Measurements from ENCODE around the gene MIOX.

Gene MIOX

DNA sequence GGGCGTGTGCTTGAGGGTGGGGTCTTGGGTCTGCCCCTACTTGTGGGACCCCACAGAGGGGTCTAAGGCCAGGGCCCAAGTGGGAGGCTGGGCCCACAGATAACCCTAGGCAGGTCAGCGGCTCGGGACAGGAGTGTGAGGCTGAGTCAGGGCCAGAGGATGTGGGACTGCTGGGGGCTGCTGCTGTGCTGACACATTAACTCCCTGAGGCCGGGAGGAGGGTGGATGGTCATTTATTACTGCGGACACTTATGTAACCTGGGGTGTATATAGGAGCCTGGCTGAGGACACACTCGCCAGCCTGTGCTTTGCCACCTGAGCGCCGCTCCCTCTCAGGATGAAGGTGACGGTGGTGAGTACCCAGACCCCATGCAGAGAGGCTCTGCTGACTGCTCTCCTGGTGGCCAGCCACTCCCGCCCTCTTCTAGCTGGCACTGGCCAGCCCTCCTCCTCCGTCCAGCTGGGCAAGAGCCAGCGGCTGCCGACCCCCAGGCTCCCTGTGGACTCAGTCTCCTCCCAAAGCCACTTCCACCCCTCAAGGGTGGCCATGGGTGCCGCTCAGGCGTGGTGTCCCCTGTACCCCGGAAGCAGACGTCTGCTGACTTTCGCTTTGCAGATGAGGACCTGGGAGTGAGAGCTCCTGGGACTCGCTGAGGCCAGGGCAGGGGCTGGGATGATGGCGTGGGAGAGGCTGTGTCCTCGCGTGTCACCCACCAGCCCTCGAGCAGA lies at the start of gene MIOX:
Gene MIOX, plus strand, starts transcription at position 299 of the 729 bp plus-strand sequence. Its CDS starts 39 bp downstream, at position 338.
- no peak for DNase-seq (ENCODE audit: low read depth in 1 of 2, low spot score in 1 of 2)

DNA sequence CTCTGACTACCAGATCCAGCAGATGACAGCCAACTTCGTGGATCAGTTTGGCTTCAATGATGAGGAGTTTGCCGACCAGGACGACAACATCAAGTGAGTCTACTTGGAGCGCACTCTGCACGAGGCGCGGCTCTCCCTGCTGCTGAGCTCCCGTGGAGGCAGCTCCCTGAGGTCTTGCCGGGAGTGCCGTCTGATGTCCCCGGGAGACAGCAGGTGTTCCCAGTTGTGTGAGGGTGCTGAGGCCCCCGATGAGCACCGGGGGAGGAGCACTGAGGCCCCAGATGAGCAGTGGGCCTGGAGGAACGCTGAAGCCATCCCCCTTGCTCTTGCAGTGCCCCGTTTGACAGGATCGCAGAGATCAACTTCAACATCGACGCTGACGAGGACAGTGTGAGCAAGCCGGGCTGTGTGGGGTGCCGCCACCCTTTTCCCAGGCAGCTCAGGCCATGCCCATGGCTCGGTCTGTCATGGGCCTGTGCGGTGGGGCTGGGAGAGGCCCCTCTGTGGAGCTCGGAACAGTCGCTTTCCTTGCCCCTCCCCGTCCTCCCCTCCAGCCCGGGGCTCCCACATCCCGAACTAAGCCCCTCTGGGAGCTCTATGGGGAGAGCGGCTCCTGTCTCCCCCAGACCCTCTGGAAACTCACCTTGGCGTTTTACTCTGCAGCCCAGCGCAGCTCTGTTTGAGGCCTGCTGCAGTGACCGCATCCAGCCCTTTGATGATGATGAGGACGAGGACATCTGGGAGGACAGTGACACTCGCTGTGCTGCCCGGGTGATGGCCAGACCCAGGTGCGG lies 49.0 kb upstream of the MIOX start:
- DNase-seq (ENCODE audit: low read depth in 1 of 2, low spot score in 1 of 2), result no peak

DNA sequence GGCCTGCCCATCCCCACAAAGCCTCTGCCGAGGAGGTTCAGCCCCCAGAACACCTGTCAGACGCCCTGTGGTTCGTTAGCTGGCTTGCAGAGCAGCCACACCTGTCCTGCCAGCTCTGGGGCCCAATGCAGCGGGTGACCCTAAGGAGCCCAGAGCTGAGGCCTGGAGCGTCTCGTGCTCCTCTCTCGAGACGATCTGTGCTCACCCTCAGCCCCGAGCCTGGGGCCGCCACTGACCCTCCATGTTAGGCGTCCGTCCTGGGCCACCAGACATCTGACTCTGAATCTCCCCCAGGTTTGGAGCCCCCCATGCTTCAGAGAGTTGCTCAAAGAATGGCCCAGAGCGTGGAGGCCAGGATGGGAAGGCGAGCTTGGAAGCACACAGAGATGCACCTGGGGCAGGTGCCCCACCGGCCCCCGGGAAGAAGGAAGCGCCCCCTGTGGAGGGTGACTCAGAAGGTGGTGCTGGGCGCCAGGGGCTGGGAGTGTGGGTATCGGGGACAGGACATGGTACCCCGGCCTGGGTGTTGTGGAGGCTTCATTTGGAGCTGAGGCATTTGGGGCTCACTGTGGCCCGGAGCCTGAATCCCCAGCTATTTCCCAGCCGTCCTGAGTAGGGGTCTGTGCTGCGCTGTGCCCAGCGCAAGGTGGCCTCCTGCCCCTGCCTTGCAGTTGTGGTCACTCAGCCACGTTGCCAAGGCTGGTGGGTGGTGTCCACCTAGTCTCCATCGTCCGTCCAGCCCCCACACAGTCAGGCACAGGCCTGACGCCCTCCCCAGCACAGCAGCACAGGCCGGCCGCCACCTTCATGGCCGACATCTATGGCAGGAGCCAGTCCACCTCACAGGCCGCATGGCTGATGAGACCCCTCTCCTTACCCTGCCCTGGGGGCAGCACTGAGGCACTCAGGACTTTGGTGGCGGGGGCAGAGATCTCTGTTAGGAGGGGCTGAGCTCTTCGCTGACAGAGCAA lies 48.1 kb upstream of the MIOX start:
- no peak for DNase-seq (ENCODE audit: low read depth in 1 of 2, low spot score in 1 of 2)

DNA sequence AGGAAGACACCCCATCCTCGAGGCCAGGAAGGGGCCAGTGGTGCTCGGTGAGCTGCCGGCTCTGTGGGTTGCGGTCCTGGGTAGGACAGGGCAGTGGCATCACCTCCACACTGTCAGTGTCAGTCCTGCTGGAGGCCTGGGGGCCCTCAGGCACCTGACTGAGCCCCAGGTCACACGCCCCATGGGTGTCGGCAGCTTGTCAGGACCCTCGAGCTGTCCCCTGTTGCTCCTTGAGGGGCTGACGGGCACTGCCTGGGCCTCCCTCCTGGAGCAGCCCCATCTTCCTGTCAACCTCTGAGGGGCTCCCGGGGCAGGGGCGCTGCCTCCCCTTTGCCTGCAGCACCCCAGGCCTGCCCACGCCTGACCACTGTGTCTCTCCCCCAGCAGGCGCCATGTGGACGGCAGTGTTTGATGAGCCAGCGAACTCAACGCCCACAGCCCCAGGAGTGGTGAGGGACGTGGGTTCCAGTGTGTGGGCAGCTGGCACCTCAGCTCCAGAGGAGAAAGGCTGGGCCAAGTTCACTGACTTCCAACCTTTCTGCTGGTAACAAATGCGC lies 47.3 kb upstream of the MIOX start:
- DNase-seq (ENCODE audit: low read depth in 1 of 2, low spot score in 1 of 2), result no peak

DNA sequence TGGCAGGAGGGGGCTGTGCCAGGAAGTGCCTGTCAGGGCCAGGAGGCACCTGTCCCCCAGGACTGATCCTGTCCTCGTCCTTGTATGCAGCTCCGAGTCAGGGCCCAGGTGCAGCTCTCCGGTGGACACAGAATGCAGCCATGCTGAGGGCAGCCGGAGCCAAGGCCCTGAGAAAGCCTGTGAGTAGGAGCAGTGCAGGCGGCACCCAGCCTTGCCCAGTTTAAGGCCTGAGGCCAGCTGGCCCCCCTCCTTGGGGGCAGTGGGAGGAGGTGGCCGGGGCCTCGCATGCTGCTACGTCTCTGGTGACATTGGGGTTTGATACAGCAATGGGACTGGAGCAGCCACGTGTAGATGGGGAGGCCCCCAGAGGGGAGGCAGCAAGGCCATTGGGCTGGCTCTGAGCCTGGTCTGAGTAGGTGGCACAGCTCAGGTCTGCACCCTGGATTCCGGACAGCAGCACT lies 46.8 kb upstream of the MIOX start:
- no peak for DNase-seq (ENCODE audit: low read depth in 1 of 2, low spot score in 1 of 2)

DNA sequence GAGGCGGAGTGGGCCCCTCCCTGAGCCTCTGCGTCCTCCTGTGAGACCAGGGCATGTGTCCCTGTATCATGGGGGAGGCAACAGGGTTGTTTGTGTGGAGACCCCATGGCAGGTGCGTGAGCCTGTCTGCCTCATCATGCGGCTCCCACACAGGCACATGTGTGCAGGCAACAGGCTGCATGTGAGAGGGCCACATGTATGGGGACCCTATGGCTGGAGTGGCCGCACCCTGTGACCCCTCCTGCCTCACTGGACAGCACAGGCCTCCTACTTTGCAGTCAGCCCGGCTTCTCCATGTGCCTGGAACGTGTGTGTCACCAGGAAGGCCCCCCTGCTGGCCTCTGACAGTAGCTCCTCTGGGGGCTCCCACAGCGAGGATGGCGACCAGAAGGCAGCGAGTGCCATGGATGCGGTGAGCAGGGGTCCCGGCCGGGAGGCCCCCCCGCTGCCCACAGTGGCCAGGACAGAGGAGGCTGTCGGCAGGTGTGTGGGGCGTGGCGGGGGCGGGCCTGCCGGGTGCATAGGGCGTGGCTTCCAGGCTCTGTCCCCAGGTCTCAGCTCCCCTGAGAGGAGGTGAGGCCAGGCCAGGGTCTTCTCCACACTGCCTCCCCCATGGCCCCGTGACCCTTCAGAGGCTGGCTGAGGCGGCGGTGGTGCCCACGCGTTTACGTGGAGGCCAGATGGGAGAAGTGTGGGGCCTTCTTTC lies 46.0 kb upstream of the MIOX start:
- no peak for DNase-seq (ENCODE audit: low read depth in 1 of 2, low spot score in 1 of 2)

DNA sequence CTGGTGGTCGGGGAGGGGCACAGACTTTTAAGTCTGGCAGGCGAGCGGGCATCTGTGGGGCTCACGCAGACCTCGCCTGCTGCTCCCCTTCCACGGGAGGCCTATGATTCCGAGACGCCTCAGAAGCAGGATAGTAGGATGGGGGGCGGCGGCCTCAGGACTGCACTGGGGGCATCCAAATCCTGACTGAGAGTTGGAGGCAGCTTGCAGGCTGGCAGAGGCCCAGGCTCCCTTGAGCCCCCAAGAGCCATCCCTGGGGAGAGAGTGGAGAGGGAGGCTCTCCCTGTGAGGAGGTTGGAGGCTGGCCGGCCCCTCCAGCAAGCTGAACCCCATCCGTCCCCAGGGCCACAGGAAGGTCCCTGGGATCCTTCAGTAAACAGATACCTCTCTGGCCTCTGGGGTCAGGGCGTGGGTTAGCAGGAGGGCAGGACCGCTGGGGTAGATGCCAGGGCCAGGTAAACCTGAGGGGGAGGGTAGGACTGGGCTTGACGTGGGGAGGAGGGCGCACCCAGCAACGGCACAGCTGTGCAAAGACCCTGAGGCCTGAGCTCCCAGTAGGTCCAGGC lies 45.1 kb upstream of the MIOX start:
- DNase-seq (ENCODE audit: low read depth in 1 of 2, low spot score in 1 of 2), result no peak

DNA sequence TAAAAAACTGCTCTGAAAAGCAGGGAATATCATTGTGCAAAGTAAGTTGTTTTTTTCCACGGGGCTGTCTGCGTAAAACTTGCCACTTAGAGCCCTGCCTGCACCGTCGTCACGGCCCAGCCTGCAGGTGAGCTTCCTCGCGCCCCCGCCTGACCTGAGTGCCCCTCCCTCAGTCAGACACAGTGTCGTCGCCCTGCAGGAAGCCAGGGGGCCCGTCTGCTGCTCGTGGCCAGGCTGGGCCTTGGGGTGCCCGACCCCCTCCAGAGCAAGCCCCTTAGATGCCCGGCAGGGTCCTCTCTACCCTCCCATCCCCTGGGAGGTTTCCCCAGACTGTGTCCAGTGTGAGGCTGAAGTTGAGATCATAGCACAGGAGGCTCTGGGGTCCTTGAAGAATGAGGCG lies 43.5 kb upstream of the MIOX start:
- DNase-seq (ENCODE audit: low read depth in 1 of 2, low spot score in 1 of 2), result no peak

DNA sequence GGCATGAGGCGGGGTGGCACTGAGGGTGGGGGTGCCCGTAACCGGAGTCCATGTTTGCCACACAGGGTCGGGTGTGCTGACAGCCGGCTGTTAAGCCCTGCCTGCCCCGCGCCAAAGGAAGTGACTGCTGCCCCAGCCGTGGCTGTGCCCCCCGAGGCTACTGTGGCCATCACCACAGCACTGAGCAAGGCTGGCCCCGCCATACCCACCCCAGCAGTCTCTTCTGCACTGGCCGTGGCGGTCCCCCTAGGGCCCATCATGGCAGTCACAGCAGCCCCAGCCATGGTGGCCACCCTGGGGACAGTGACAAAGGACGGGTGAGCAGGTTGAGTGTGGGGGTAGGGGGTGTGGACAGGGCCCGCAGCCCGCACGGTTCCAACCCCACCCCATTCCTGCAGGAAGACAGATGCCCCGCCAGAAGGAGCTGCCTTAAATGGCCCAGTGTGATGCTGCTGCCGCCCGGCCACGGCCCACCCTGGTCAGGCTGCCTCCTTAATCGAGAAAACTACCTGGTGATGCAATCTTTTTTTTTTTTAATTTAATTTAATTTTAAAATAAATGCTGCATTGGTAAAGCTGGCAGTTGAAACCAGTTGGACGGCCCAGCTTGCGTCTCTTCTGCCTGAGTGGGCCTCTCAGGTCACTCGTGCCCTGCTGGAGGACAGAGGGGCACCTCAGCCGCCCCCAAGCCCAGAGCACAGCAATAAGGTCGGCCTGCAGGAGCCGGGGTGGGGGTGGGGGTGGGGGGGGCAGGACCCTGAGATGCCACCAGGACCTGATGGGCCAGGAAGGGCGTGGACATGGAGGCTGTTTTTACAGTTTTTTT lies 42.6 kb upstream of the MIOX start:
- DNase-seq (ENCODE audit: low read depth in 1 of 2, low spot score in 1 of 2), result no peak

DNA sequence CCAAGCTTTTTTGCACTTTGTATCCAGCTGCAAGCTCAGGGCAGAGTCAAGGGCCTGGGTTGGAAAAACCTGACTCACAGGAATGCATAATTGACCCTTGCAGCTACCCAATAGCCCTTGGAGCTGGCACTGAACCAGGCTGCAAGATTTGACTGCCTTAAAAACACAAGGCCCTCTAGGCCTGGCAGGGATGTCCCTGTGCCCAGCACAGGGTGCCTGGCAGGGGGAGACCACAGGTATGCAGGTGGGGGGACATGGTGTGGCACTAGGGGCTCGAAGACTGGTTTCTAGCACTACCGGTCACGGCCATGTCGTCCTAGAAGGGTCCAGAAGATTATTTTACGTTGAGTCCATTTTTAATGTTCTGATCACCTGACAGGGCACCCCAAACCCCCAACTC lies 42.0 kb upstream of the MIOX start:
- DNase-seq (ENCODE audit: low read depth in 1 of 2, low spot score in 1 of 2), result no peak

DNA sequence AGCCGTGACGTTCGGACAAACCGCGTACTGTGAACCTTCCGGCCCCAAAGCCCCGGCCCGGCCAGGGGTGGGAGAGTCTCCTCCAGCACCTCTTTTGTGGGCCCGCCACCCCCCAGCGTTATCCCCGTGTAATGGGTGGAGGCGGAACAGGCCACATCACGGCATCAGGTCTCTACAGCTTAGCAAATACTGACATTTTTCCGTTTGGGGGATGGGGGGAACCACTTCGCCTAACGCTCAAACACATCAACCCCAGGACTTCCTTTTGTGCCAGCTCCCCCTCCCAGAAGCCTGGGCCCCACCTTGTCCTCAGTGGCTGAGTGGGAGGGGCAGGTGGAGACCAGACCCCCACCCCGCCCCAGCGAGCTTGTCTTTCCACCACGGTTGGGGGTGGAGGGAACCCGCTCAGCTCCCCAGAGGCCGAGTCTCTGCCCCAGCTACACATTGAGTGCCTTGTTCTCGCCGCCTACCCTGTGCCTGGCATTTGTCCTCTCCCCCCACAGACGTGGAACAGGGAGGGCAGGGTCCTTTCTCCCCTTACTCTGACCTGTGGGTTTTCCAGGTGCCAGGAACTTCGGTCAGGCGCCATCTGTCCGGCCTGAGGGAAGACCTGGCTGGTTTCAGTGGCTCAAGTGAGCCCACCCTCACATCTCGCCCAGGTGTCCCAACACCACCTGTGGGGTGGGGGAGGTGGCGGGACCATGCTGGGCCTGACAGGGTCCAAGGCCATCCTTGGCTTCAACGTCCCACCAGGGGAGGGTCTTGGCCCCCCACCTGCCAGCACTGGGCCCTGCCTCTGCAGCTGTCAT lies 41.4 kb upstream of the MIOX start:
- DNase-seq (ENCODE audit: low read depth in 1 of 2, low spot score in 1 of 2), result no peak

DNA sequence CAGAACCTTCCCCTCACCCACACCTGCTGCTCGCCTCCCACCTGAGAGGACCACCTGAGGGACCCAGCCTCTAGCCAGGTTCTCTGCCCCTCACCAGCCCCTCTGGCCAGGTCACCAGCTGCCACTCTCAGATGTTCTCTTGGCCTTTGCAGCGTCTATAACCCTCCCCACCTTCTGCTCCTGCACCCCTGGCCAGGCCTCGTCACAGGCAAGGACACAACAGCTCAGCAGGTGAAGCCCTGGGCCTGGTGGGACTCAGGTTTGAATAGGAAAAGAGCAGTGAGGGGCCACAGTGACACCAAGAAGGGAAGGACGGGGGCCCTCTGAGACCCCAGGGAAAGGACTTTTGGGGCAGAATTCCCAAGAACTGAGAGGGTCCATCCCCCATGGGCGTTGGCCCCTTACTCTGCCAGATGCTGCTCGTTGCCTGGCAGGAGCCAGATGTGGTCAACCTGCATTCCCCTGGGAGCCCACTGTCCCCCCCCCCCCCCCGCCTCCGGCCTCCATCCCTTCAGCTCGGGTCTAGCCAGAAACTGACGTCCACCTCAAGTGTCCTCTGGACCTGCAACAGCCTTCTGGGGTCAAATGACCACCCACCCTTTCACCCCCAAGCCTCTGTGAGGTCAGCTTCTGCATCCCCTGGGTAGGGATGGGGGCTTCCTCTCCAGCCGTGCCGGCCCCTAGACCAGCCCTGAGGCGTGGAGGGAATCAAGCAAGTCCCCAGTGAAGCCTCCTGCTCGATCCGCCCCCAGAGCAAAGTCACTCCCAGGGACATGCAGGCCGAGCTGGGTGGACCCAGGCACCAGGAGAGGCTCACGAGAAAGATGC lies 40.6 kb upstream of the MIOX start:
- no peak for DNase-seq (ENCODE audit: low read depth in 1 of 2, low spot score in 1 of 2)

DNA sequence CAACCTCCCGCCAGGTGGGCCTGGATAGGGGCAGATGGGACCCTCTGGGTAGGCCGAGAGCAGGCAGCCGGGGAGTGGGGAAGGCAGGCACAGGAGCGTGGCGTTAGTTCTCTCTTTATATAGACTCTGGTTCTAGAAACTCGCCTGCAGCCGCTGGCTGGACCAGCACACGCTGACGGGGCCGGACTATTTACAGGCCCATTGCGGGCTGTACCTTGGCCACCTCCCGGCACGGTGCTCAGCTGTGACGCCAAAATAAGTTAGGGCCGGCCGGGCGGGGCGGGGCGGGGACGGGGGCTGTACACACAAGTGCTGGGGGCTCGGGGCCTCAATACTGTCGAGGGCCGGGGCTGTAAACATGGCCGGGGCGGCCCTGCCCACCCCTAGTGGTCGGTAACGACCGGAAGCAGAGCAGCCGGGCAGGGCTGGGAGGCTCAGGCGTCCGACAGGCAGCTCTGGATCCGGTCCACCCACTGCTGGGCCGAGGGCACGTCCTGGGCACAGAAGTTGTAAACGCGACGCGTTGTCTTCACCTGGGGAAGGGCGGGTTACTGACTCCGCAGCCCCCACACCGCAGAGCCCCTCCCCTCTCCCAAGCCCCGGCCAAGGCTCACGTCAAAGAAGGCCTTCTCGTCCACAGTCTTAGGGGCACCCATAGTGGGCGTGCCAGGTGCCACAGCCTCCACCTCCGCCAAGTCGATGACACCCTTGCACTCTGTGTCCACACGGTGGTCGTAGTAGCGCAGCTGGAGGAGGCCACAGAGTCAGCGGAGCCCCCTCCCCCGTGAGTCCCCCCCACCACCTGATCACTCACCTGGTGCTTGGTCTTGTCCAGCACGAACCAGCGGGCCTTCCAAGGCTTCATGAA lies 39.7 kb upstream of the MIOX start:
- no peak for DNase-seq (ENCODE audit: low read depth in 1 of 2, low spot score in 1 of 2)

DNA sequence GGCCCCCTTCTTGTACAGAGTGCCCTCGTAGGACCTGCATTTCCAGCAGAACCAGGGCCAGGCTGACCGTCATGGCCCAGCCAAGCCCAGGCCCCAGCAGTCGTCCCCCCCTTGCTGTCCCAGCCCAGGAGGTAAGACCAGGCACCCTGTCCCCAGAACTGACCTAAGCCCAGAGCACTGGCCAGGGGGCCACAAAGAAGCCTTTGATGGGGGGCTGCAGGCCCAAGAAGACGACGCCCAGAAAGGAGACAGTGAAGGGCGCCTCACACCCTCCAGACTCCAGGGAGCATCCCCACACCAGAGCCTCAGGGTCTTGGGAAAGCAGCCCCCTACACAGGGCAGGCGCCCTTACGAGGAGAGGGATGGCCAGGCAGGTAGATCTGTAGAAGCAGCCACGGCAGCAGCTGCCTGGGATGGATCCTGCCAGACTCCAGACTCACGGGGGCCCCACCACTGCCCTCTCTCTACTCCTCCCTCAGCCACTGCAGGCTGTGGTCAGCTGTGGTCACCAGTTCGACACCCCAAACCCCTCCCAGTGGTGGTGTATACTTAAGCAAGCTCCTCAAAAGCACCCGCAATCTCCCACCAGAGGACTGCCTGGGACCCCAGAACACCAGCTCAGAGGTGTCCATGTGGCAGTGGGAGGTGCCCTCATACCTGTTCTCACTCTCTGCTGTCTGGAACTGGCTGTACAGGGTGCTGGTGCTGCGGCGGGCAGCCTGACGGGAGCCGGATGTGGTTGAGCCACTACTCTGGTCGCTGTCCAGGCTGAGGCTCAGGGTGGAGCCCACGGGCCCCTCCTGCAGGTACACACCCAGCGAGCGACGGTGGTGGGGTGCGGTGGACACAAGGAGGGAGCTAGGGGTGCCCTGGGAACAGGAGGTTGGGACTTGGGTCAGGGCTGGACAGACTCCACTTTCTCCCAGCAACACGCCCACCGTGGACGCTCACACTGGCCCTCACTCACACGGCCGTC lies 38.8 kb upstream of the MIOX start:
- DNase-seq (ENCODE audit: low read depth in 1 of 2, low spot score in 1 of 2), result no peak

DNA sequence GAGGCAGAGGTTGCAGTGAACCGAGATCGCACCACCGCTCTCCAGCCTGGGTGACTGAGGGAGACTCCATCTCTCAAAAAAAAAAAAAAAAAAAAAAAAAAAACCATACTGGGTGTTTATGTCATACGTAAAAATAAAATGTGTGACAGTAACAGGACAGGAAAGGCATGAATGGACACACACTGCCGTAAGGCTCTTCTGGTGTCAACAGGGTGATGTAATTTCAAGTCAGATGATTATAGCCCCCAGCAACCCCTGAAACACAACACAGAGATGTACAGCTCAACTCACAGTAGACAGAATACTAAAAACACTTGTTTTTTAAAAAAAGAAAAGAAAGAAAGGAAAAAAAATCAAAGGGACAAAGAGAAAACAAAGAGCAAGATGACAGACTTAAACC lies 34.0 kb upstream of the MIOX start:
- no peak for DNase-seq (ENCODE audit: low read depth in 1 of 2, low spot score in 1 of 2)

All from activated T-helper 1 cell treated with anti-CD3 and anti-CD28 coated beads, Interleukin-2, amount 50 U/mL, for 16 hours (primary cell).